GM12801 (cell line): ENCODE data around the gene SCGB3A1.

Experiments used
- TF ChIP-seq, protein P1 (sequence below): IDR thresholded peaks from one replicate; pipeline ENCODE4 v1.5.1; 2011; ENCODE audit warnings: control low read depth; ENCODE audit not compliant: insufficient read length; ENCODE audit errors: extremely low read depth

Gene SCGB3A1

DNA sequence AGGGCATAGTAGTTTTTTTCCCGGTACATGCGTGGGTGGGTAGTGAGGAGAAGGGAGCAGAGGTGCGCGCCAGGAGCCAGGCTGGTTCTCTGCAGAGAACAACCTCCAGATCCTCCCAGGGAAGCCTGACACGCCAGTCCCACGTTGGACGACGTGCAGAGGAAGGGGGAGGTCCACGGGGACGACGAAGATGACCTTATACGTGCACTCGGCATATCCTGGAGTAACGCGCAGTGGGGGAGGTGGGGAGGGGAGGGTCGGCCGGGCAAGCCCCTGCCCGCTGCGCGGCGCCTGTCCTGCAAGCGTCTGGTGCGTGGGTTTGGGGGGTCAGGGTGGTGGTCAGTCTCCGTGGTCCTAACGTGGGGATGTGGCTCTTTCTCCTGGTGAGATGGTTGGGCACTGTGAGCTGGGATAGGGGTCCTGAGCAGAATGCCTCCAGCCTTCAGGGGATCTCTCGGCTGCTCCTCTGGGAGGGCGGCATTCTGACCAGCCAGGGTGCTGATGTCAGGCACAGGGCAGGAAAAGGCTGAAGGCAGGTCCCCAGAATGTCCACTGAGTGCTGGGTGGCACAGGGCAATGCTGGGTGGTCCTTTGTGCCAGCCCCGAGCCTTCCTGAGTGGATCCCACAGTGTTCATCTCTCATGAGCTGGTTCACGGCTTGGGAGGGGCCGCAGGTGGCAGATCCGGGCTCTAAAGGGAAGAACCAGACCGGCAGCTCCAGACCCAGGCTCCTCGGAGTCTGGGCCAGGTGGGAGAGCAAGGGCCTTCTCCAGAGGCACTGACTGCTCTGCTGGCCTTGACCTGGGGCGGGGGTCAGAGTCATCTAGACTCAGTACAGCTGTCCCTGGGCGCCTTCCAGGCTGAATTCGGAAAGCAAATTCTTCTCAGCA, 10.5 kb upstream of the SCGB3A1 start:
- TF ChIP-seq, protein P1, sequence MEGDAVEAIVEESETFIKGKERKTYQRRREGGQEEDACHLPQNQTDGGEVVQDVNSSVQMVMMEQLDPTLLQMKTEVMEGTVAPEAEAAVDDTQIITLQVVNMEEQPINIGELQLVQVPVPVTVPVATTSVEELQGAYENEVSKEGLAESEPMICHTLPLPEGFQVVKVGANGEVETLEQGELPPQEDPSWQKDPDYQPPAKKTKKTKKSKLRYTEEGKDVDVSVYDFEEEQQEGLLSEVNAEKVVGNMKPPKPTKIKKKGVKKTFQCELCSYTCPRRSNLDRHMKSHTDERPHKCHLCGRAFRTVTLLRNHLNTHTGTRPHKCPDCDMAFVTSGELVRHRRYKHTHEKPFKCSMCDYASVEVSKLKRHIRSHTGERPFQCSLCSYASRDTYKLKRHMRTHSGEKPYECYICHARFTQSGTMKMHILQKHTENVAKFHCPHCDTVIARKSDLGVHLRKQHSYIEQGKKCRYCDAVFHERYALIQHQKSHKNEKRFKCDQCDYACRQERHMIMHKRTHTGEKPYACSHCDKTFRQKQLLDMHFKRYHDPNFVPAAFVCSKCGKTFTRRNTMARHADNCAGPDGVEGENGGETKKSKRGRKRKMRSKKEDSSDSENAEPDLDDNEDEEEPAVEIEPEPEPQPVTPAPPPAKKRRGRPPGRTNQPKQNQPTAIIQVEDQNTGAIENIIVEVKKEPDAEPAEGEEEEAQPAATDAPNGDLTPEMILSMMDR = no peak

DNA sequence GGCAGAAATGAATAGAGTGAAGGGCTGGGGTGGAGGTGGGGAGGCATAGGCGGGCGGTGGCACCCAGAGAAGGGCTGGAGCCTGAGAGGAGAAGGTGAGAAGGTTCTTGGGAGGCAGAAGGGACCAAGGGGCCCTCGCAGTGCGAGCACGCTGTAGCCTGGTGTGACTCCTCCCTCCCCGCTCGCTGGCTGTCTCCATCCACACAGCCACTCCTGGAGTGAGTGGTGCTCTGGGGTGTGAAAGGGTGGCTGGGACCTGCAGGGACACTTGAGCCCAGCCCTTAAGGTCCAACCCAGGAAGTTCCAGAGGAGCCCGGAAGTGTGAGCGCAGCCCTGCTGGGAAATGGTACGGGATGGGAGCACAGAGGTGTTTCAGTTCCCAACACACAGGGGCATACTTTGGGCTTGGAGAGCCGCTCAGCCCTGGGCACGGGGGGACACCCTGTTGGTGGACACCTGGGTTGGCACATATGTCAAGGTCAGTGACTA, 9.3 kb upstream of the SCGB3A1 start:
- TF ChIP-seq, protein P1 = no peak

DNA sequence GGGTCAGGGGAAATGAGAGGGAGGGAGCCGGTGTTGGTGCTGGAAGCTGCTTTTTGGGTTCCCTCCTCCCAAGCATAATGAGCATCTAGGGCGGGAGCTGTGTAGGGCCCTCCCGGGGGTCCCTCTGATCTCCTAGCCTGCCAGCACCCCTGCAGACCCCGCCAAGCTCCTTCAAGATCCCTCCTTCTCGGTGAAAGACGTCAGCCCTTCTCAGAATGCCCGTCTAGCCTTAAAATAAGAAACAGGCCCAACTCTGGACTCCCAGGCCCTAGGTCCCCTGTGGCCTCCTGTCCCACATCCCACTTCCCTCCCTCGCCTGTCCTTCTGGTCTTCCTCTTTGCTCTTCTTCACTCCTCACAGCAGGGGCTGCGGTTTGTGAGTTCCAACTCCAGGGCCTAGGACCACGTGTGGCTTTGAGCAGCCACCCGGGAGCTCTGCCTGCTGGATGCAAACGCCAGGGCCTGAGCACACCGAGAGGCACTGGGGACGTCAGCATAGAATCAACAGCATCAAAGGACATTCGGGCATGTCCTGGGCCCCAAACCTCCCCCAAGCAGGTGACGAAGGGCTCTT, 8.8 kb upstream of the SCGB3A1 start:
- TF ChIP-seq, protein P1 = no peak

DNA sequence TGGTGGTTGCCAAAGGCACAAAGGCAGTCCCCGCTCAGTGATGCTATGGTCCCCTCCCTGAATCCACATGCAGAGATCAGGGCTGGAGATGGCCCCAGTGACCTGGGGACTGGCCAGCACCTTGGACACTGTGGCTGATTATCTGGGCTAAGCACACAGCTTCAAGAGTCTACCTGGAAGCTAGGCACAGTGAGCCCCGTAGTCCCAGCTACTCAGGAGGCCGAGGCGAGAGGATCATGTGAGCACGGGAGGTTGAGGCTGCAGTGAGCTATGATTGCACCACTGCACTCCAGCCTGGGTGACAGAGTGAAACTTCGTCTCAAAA, 8.3 kb upstream of the SCGB3A1 start:
- TF ChIP-seq, protein P1 = no peak

DNA sequence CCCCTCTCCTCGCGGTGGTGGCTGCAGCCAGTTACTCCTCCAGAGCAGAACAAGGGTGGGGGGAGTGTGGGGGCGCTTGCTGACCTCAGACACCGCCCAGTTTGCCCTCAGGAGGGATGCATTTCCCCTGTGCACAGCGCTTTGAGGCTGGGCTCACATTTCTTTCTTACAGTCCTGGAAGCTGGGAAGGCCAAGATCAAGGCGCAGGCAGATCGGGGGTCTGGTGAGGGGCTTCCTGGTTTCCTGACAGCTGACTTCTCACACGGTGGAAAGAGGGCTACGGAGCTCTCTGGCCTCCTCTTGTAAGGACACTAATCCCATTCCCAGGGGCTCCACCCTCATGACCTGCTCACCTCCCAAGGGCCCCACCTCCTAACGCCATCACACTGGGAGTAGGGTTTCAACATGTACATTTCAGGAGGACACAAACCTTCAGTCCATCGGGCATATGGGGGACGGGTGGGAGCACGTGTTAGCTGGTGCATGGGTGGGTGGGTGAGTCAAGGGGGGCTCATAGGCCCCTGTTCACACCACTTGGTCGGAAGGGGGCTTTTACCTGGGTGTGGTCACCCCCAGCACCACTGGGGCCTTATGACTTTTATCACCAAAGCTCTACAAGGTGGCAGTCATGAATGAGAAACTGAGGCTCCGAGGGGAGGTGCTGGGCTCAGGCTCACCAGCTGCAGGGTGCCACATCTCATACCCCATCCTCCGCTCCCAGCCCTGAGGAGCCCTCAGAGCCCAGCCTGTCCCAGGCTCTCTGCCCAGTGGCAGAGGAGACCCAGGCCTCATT, 7.7 kb upstream of the SCGB3A1 start:
- TF ChIP-seq, protein P1 = no peak

DNA sequence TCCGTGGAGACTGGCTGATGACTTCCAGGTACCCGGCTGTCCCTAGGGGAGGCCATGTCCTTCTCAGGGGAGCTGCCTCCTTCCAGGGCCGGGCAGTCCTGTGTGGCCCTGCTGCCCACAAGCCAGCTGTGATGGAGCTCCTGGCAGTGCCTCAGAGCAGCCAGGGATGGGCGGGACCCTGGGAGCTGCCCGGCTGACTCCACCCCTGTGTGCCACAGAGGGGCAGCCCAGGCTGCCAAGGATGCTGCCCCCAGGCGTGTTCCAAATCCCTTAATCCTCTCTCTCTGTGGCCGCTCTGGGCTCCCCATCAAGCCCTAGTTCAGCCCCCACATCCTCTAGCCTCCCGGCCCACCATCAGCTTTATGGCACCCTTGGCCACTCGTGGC, 7.0 kb upstream of the SCGB3A1 start:
- TF ChIP-seq, protein P1 = no peak

DNA sequence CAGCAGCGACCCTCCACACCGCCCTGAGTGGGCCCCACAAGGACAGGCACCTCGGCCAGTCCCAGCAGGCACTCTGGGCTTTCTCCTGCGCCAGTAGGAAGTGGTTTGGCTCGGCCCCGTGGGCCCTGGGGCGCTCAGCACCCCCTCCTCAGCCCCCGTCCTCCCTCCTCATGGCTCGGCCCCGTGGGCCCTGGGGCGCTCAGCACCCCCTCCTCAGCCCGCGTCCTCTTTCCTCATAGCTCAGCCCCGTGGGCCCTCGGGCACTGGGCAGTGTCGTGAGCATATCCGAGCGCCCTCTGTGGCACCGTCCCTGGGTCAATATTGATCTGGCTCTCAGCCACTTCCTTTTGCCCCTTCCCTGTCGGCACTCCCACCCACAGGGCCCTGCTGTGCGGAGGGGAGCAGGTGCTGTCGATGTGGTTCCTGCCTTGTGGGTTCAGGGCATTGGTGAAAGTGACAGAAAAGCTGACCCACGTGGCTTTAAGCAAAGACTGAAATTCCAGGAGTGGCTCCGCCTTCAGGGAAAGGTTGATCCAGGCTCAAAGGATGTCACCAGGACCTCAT, 5.5 kb upstream of the SCGB3A1 start:
- TF ChIP-seq, protein P1 = no peak
